HepG2 (cell line): ENCODE measurements around the gene ANG. TPM values are rescaled to one million over a fixed set of nuclear protein-coding genes. Genes with fewer than 3 reads are reported as not detected.

Experiments used
- AGO1 ChIP-seq: fragments of 200-400 bp; formaldehyde crosslinking; IDR thresholded peaks from 2 replicates; pipeline ENCODE4 v1.6.1; 2017; ENCODE audit warnings: mild to moderate bottlenecking, low read depth, low read length, moderate library complexity; ENCODE audit not compliant: poor library complexity, severe bottlenecking
- BORCS8-MEF2B ChIP-seq: sonication (generic); formaldehyde crosslinking; IDR thresholded peaks from 2 replicates; pipeline ENCODE4 v1.8.0; 2022; ENCODE audit warnings: mild to moderate bottlenecking, missing genetic modification reagents
- DNMT3B ChIP-seq: conservative IDR thresholded peaks from 2 replicates; pipeline ENCODE4 v1.6.1; 2016; ENCODE audit warnings: missing biosample characterization, control low read depth
- HOXA5 ChIP-seq: sonication (generic); formaldehyde crosslinking; IDR thresholded peaks from 2 replicates; pipeline ENCODE4 v1.4.0; 2020; ENCODE audit warnings: missing genetic modification reagents
- JUNB ChIP-seq: sonication (generic); formaldehyde crosslinking; IDR thresholded peaks from 2 replicates; pipeline ENCODE4 v1.8.0; 2022; ENCODE audit warnings: missing genetic modification reagents, mild to moderate bottlenecking, borderline replicate concordance
- ZFP37 ChIP-seq: sonication (generic); formaldehyde crosslinking; IDR thresholded peaks from 2 replicates; pipeline ENCODE4 v1.4.0; 2020; ENCODE audit warnings: missing genetic modification reagents, borderline replicate concordance
- ZNF432 ChIP-seq: sonication (generic); formaldehyde crosslinking; IDR thresholded peaks from 2 replicates; pipeline ENCODE4 v1.5.0; 2020; ENCODE audit warnings: missing genetic modification reagents, mild to moderate bottlenecking, borderline replicate concordance
- polyA plus RNA-seq, 8 experiments: library from polyadenylated mRNA; depleted of rRNA in 3 of 8; stranded (reverse) in 7 of 8; unstranded in 1 of 8; fragments of >200 nt; fragmentation: Illumina TruSeq in 4 of 8; extraction: Trizol in 4 of 8; gene quantifications; 2 replicates each; pipeline versions ENCODE4 v1.2.1 to v1.2.3, GENCODE V29; 2011 to 2016; ENCODE audit warnings: low read depth in 4 of 8, missing spikeins in 1 of 8, mixed read lengths in 1 of 8; ENCODE audit not compliant: insufficient read depth in 1 of 8
- total RNA-seq, 5 experiments: library from RNA; depleted of rRNA; stranded (reverse); fragments of >200 nt; fragmentation: Illumina TruSeq; extraction: Trizol; gene quantifications; 2 replicates each; pipeline ENCODE4 v1.2.3, GENCODE V29; 2016; ENCODE audit warnings: low read depth in 1 of 5
- TF ChIP-seq, protein P1 (sequence below): sonication (generic); formaldehyde crosslinking; IDR thresholded peaks from 2 replicates; pipeline ENCODE4; 2020; ENCODE audit warnings: missing genetic modification reagents, mild to moderate bottlenecking, borderline replicate concordance
- TF ChIP-seq, protein P2 (sequence below): sonication (generic); formaldehyde crosslinking; conservative IDR thresholded peaks from 2 replicates; pipeline ENCODE4 v1.8.1; 2023; ENCODE audit warnings: missing genetic modification reagents
- TF ChIP-seq, protein P3 (sequence below): sonication (generic); formaldehyde crosslinking; IDR thresholded peaks from 2 replicates; pipeline ENCODE4 v1.4.0; 2020; ENCODE audit warnings: low read depth, missing genetic modification reagents
- TF ChIP-seq, protein P4 (sequence below): sonication (generic); formaldehyde crosslinking; IDR thresholded peaks from 2 replicates; pipeline ENCODE4 v1.4.0; 2020; ENCODE audit warnings: missing genetic modification reagents
- TF ChIP-seq, protein P5 (sequence below): sonication (generic); formaldehyde crosslinking; IDR thresholded peaks from 2 replicates; pipeline ENCODE4 v1.4.0; 2020; ENCODE audit warnings: missing genetic modification reagents
- TF ChIP-seq, protein P6 (sequence below): IDR thresholded peaks from 2 replicates; pipeline ENCODE4 v1.6.1; 2016; ENCODE audit warnings: missing compliant biosample characterization, missing genetic modification reagents, borderline replicate concordance

ANG gene
- total and polyA plus RNA-seq, 2 of the 13 experiments (the other 11 are each of a cell fraction or from before 2014, with no cell fraction given) = 83.6 to 401 TPM

DNA sequence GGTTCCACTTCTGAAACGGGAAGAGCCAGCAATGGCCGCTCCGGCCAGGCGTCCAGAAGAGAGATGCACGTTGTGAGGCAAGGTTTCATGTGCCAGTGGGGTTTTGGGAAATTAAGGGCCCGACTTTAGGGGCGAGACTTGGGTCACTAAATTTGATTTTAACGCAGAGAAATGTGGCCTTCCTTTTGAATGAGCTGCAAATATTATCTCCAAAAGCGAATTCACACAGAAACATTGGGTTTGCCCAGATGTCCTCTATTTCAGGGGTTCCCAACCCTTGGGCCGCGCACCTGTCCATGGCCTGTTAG, 6.5 kb upstream of the ANG start (continued):
- TF ChIP-seq, protein P1, sequence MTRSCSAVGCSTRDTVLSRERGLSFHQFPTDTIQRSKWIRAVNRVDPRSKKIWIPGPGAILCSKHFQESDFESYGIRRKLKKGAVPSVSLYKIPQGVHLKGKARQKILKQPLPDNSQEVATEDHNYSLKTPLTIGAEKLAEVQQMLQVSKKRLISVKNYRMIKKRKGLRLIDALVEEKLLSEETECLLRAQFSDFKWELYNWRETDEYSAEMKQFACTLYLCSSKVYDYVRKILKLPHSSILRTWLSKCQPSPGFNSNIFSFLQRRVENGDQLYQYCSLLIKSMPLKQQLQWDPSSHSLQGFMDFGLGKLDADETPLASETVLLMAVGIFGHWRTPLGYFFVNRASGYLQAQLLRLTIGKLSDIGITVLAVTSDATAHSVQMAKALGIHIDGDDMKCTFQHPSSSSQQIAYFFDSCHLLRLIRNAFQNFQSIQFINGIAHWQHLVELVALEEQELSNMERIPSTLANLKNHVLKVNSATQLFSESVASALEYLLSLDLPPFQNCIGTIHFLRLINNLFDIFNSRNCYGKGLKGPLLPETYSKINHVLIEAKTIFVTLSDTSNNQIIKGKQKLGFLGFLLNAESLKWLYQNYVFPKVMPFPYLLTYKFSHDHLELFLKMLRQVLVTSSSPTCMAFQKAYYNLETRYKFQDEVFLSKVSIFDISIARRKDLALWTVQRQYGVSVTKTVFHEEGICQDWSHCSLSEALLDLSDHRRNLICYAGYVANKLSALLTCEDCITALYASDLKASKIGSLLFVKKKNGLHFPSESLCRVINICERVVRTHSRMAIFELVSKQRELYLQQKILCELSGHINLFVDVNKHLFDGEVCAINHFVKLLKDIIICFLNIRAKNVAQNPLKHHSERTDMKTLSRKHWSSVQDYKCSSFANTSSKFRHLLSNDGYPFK (CRISPR knock-in tag) = peak; percentile 83; the same call in 1 of the 2 replicates
- TF ChIP-seq AGO1 (no peak), HOXA5 (CRISPR knock-in tag) (no peak), ZFP37 (CRISPR knock-in tag) (no peak), ZNF432 (CRISPR knock-in tag) (0 out of 2 replicates have a peak, but pooled peaks have one; percentile 69), DNMT3B (CRISPR knock-in tag) (no peak), BORCS8-MEF2B (0 out of 2 replicates have a peak, but pooled peaks have one; percentile 20), JUNB (CRISPR knock-in tag) (no peak)
- TF ChIP-seq, protein P2, sequence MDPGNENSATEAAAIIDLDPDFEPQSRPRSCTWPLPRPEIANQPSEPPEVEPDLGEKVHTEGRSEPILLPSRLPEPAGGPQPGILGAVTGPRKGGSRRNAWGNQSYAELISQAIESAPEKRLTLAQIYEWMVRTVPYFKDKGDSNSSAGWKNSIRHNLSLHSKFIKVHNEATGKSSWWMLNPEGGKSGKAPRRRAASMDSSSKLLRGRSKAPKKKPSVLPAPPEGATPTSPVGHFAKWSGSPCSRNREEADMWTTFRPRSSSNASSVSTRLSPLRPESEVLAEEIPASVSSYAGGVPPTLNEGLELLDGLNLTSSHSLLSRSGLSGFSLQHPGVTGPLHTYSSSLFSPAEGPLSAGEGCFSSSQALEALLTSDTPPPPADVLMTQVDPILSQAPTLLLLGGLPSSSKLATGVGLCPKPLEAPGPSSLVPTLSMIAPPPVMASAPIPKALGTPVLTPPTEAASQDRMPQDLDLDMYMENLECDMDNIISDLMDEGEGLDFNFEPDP = 0 out of 2 replicates have a peak, but pooled peaks have one; percentile 27
- TF ChIP-seq, protein P3, sequence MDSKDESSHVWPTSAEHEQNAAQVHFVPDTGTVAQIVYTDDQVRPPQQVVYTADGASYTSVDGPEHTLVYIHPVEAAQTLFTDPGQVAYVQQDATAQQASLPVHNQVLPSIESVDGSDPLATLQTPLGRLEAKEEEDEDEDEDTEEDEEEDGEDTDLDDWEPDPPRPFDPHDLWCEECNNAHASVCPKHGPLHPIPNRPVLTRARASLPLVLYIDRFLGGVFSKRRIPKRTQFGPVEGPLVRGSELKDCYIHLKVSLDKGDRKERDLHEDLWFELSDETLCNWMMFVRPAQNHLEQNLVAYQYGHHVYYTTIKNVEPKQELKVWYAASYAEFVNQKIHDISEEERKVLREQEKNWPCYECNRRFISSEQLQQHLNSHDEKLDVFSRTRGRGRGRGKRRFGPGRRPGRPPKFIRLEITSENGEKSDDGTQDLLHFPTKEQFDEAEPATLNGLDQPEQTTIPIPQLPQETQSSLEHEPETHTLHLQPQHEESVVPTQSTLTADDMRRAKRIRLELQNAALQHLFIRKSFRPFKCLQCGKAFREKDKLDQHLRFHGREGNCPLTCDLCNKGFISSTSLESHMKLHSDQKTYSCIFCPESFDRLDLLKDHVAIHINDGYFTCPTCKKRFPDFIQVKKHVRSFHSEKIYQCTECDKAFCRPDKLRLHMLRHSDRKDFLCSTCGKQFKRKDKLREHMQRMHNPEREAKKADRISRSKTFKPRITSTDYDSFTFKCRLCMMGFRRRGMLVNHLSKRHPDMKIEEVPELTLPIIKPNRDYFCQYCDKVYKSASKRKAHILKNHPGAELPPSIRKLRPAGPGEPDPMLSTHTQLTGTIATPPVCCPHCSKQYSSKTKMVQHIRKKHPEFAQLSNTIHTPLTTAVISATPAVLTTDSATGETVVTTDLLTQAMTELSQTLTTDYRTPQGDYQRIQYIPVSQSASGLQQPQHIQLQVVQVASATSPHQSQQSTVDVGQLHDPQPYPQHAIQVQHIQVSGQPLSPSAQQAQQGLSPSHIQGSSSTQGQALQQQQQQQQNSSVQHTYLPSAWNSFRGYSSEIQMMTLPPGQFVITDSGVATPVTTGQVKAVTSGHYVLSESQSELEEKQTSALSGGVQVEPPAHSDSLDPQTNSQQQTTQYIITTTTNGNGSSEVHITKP (CRISPR knock-in tag) = 0 out of 2 replicates have a peak, but pooled peaks have one; percentile 8
- TF ChIP-seq, protein P4, sequence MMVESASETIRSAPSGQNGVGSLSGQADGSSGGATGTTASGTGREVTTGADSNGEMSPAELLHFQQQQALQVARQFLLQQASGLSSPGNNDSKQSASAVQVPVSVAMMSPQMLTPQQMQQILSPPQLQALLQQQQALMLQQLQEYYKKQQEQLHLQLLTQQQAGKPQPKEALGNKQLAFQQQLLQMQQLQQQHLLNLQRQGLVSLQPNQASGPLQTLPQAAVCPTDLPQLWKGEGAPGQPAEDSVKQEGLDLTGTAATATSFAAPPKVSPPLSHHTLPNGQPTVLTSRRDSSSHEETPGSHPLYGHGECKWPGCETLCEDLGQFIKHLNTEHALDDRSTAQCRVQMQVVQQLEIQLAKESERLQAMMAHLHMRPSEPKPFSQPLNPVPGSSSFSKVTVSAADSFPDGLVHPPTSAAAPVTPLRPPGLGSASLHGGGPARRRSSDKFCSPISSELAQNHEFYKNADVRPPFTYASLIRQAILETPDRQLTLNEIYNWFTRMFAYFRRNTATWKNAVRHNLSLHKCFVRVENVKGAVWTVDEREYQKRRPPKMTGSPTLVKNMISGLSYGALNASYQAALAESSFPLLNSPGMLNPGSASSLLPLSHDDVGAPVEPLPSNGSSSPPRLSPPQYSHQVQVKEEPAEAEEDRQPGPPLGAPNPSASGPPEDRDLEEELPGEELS = peak; percentile 19; the same call in 1 of the 2 replicates
- TF ChIP-seq, protein P5, sequence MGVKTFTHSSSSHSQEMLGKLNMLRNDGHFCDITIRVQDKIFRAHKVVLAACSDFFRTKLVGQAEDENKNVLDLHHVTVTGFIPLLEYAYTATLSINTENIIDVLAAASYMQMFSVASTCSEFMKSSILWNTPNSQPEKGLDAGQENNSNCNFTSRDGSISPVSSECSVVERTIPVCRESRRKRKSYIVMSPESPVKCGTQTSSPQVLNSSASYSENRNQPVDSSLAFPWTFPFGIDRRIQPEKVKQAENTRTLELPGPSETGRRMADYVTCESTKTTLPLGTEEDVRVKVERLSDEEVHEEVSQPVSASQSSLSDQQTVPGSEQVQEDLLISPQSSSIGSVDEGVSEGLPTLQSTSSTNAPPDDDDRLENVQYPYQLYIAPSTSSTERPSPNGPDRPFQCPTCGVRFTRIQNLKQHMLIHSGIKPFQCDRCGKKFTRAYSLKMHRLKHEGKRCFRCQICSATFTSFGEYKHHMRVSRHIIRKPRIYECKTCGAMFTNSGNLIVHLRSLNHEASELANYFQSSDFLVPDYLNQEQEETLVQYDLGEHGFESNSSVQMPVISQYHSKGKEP (CRISPR knock-in tag) = no peak
- TF ChIP-seq, protein P6, sequence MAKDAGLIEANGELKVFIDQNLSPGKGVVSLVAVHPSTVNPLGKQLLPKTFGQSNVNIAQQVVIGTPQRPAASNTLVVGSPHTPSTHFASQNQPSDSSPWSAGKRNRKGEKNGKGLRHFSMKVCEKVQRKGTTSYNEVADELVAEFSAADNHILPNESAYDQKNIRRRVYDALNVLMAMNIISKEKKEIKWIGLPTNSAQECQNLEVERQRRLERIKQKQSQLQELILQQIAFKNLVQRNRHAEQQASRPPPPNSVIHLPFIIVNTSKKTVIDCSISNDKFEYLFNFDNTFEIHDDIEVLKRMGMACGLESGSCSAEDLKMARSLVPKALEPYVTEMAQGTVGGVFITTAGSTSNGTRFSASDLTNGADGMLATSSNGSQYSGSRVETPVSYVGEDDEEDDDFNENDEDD (CRISPR knock-in tag) = 0 out of 2 replicates have a peak, but pooled peaks have one; percentile 5
